HepG2 (cell line): ENCODE results near the gene PARP1. TPM values are rescaled to one million over a fixed set of nuclear protein-coding genes. Genes with fewer than 3 reads are reported as not detected.

Experiments used
- ATAC-seq: fragments of 200-7000 bp; cut with Tn5 transposase; 3 replicates; pipeline ENCODE4 v1.9.1; 2020; ENCODE audit warnings: mild to moderate bottlenecking, moderate library complexity
- BruUV-seq: library from RNA; stranded (reverse); fragments of 400-500 nt; replicated peaks from 2 replicates; lab custom pipeline; 2021; lab: Mats Ljungman, UMichigan
- CTCF ChIA-PET: fragments of 300-600 bp; formaldehyde crosslinking; extraction: SDS; loops from one replicate; lab custom pipeline; 2021; ENCODE audit warnings: low total read pairs, inconsistent platforms, low intra/inter-chr PET ratio; lab: Yijun Ruan, JAX
- POLR2A ChIA-PET: fragments of 350-600 bp; sonication (Branson Sonifier 250); formaldehyde crosslinking; loops from one replicate; lab custom pipeline; 2020; ENCODE audit warnings: antibody characterized with exemption, inconsistent platforms; lab: Yijun Ruan, JAX
- DNase-seq: peaks from one replicate; pipeline ENCODE4 v3.0.0-alpha.2; 2015; ENCODE audit warnings: low spot score
- FAIRE-seq: peaks from 3 replicates; lab custom pipeline; 2011; peaks lifted over from hg19 to GRCh38; lab: Jason Lieb, UNC
- H2AFZ ChIP-seq: one replicate; pipeline ENCODE4 v1.6.1; 2011; ENCODE audit warnings: low read length, inconsistent platforms
- H3K27ac ChIP-seq: fragments of 300-600 bp; 3 replicates; pipeline ENCODE4 v1.8.0; 2011; ENCODE audit warnings: mixed run types, mild to moderate bottlenecking, mixed read lengths, low read length, inconsistent platforms; ENCODE audit not compliant: insufficient read depth; ENCODE audit errors: extremely low read length
- H3K27me3 ChIP-seq, 2 experiments: fragments of 200-600 bp in 1 of 2; 2 replicates in 1 of 2; 3 replicates in 1 of 2; pipeline versions ENCODE4 v1.6.0 to v1.8.0; 2011; ENCODE audit warnings: low read length in 2 of 2, mild to moderate bottlenecking in 2 of 2, moderate library complexity in 2 of 2, inconsistent platforms in 1 of 2; ENCODE audit not compliant: insufficient read depth in 2 of 2, control insufficient read depth in 1 of 2
- H3K36me3 ChIP-seq, 2 experiments: fragments of 200-600 bp in 1 of 2; replicated peaks in 1 of 2; 2 replicates in 1 of 2; 3 replicates in 1 of 2; pipeline versions ENCODE4 v1.5.1 to v1.8.0; 2011; ENCODE audit warnings: low read length in 2 of 2, inconsistent platforms in 1 of 2; ENCODE audit not compliant: insufficient read depth in 2 of 2, control insufficient read depth in 1 of 2
- H3K4me1 ChIP-seq: 2 replicates; pipeline ENCODE4 v1.5.1; 2012; ENCODE audit warnings: low read length, inconsistent platforms; ENCODE audit not compliant: insufficient read depth
- H3K4me2 ChIP-seq: 2 replicates; pipeline ENCODE4 v1.6.0; 2011; ENCODE audit warnings: low read depth, low read length, inconsistent platforms
- H3K4me3 ChIP-seq, 3 experiments: fragments of 200-600 bp in 1 of 3; sonication (generic), shearing (Covaris generic) in 1 of 3; replicated peaks in 1 of 3; 2 replicates each; pipeline ENCODE4 v1.5.1; 2011 to 2016; ENCODE audit warnings: low read length in 3 of 3, inconsistent platforms in 2 of 3, low read depth in 2 of 3, mild to moderate bottlenecking in 2 of 3, control low read depth in 1 of 3, mixed read lengths in 1 of 3; ENCODE audit not compliant: insufficient read depth in 1 of 3
- H3K79me2 ChIP-seq: one replicate; pipeline ENCODE4 v1.6.1; 2011; ENCODE audit warnings: low read length, inconsistent platforms; ENCODE audit not compliant: insufficient read depth
- H3K9ac ChIP-seq: 2 replicates; pipeline ENCODE4 v1.6.0; 2011; ENCODE audit warnings: mild to moderate bottlenecking, low read depth, low read length, inconsistent platforms; ENCODE audit not compliant: insufficient read depth
- H3K9me3 ChIP-seq: 2 replicates; pipeline ENCODE4 v1.5.1; 2012; ENCODE audit warnings: mild to moderate bottlenecking, low read length
- H4K20me1 ChIP-seq: 2 replicates; pipeline ENCODE4 v1.6.0; 2011; ENCODE audit warnings: inconsistent platforms, mild to moderate bottlenecking, low read length, moderate library complexity; ENCODE audit not compliant: insufficient read depth
- ARNT2 ChIP-seq: sonication (generic); formaldehyde crosslinking; IDR thresholded peaks from 2 replicates; pipeline ENCODE4 v1.8.0; 2022; ENCODE audit warnings: mild to moderate bottlenecking, low read depth, missing genetic modification reagents, moderate library complexity
- CTCF ChIP-seq: sonication (generic); formaldehyde crosslinking; IDR thresholded peaks from 2 replicates; pipeline ENCODE4 v1.5.0; 2020; ENCODE audit warnings: mild to moderate bottlenecking, missing genetic modification reagents, moderate library complexity
- NR2F1 ChIP-seq, 2 experiments: fragments of 450-650 bp in 1 of 2; formaldehyde crosslinking in 1 of 2; IDR thresholded peaks; 2 replicates each; pipeline versions ENCODE4 v1.5.0 to v1.6.1; 2016 to 2020; ENCODE audit warnings: mild to moderate bottlenecking in 1 of 2, missing compliant biosample characterization in 1 of 2, missing genetic modification reagents in 1 of 2, moderate library complexity in 1 of 2
- PHF5A ChIP-seq: IDR thresholded peaks from one replicate; pipeline ENCODE4 v1.6.1; 2018; ENCODE audit warnings: low read depth, missing genetic modification reagents; ENCODE audit not compliant: unreplicated experiment
- SNRNP70 ChIP-seq: fragments of 200-400 bp; formaldehyde crosslinking; IDR thresholded peaks from 2 replicates; pipeline ENCODE4 v1.6.1; 2017; ENCODE audit warnings: mild to moderate bottlenecking, low read depth, low read length, moderate library complexity
- STAG1 ChIP-seq: sonication (generic); formaldehyde crosslinking; IDR thresholded peaks from 2 replicates; pipeline ENCODE4 v1.4.0; 2020; ENCODE audit warnings: missing genetic modification reagents
- TSC22D2 ChIP-seq: sonication (generic); formaldehyde crosslinking; IDR thresholded peaks from 2 replicates; pipeline ENCODE4 v1.5.1; 2020; ENCODE audit warnings: missing genetic modification reagents, mild to moderate bottlenecking, borderline replicate concordance
- ZBTB44 ChIP-seq: sonication (generic); formaldehyde crosslinking; IDR thresholded peaks from 2 replicates; pipeline ENCODE4 v1.4.0; 2020; ENCODE audit warnings: missing genetic modification reagents
- ZNF256 ChIP-seq: sonication (generic); formaldehyde crosslinking; conservative IDR thresholded peaks from 2 replicates; pipeline ENCODE4 v1.4.0; 2020; ENCODE audit warnings: missing genetic modification reagents
- ZNF367 ChIP-seq: sonication (generic); formaldehyde crosslinking; IDR thresholded peaks from 2 replicates; pipeline ENCODE4 v1.4.0; 2020; ENCODE audit warnings: missing genetic modification reagents, borderline replicate concordance
- WGBS: methylation state at CpG from one replicate; pipeline ENCODE4 v1.1.6; 2017; ENCODE audit warnings: low lambda C conversion rate; 5-methylcytosine and 5-hydroxymethylcytosine counted together
- in situ Hi-C: cut with HindIII; loops from 2 replicates; pipeline ENCODE4 v1.10.0; 2017; ENCODE audit warnings: low pct_unique_long_range_greater_than_20kb; ENCODE audit not compliant: extremely low pct_ligation_motif_present
- intact Hi-C: fragments of 100-400 bp; cut with micrococcal nuclease; formaldehyde crosslinking; loops from one replicate; pipeline ENCODE4 v1.10.0; 2022; ENCODE audit not compliant: unreplicated experiment
- polyA plus RNA-seq, 8 experiments: library from polyadenylated mRNA; depleted of rRNA in 3 of 8; stranded (reverse) in 7 of 8; unstranded in 1 of 8; fragments of >200 nt; fragmentation: Illumina TruSeq in 4 of 8; extraction: Trizol in 4 of 8; gene quantifications; 2 replicates each; pipeline versions ENCODE4 v1.2.1 to v1.2.3, GENCODE V29; 2011 to 2016; ENCODE audit warnings: low read depth in 4 of 8, missing spikeins in 1 of 8, mixed read lengths in 1 of 8; ENCODE audit not compliant: insufficient read depth in 1 of 8
- total RNA-seq, 5 experiments: library from RNA; depleted of rRNA; stranded (reverse); fragments of >200 nt; fragmentation: Illumina TruSeq; extraction: Trizol; gene quantifications; 2 replicates each; pipeline ENCODE4 v1.2.3, GENCODE V29; 2016; ENCODE audit warnings: low read depth in 1 of 5

PARP1 gene
- total and polyA plus RNA-seq, 2 of the 13 experiments (the other 11 are each of a cell fraction or from before 2014, with no cell fraction given), result 50.1 to 85.2 TPM

- TF ChIP-seq CTCF (CRISPR knock-in tag) (0 out of 2 replicates have a peak, but pooled peaks have one; percentile 22), STAG1 (0 out of 2 replicates have a peak, but pooled peaks have one; percentile 16), ARNT2 (CRISPR knock-in tag) (no peak)
- intact Hi-C loops (no loop called here), in situ Hi-C loops (no loop called here)
- H3K4me3 ChIP-seq, result no peak overlapping the region
- ChIA-PET POLR2A (no interaction called here), CTCF (no interaction called here)
- no peak overlapping the region for H3K4me2 ChIP-seq
- no peaks in the 10 kb centered on the region for H3K4me1 ChIP-seq
- DNase-seq (no peak), FAIRE-seq (no peak), ATAC-seq (no peak)
- no peak overlapping the region for H3K9ac ChIP-seq
- H3K79me2 ChIP-seq, result no peaks in the 10 kb centered on the region
- H3K27ac ChIP-seq, result no peak overlapping the region
- no TSS peak for BruUV-seq
- H3K9me3 ChIP-seq, result no peaks in the 10 kb centered on the region
- no peaks in the 10 kb centered on the region for H3K27me3 ChIP-seq
- H2AFZ ChIP-seq, result no peak overlapping the region
- no peaks in the 10 kb centered on the region for H4K20me1 ChIP-seq
- peaks cover 38 to 90% of the 10 kb centered on the region in 2 experiments for H3K36me3 ChIP-seq
- WGBS, result 98% methylated on average over 7 of the region's 7 CpGs
These were observed 43.4 kb downstream of the PARP1 start for GRCh38 chr1:226364514-226364899.

- intact Hi-C loops, result no loop called here
- Histone ChIP-seq H4K20me1 (no peaks in the 10 kb centered on the region), H3K27me3 (no peaks in the 10 kb centered on the region), H3K4me2 (no peak overlapping the region), H2AFZ (no peak overlapping the region), H3K9me3 (no peaks in the 10 kb centered on the region), H3K79me2 (no peaks in the 10 kb centered on the region), H3K36me3 (peaks cover 37 to 86% of the 10 kb centered on the region in 2 experiments), H3K9ac (no peak overlapping the region), H3K4me1 (no peaks in the 10 kb centered on the region), H3K4me3 (no peak overlapping the region), H3K27ac (no peak overlapping the region)
- ChIA-PET CTCF (no interaction called here), POLR2A (no interaction called here)
- in situ Hi-C loops, result no loop called here
- FAIRE-seq (no peak), DNase-seq (no peak), ATAC-seq (no peak)
- no TSS peak for BruUV-seq
- WGBS, result 95% methylated on average over 8 of the region's 9 CpGs
- TF ChIP-seq SNRNP70, result no peak
- TF ChIP-seq NR2F1 (CRISPR knock-in tag; IDR thresholded peaks at IDR 0.05), result no peak
- TF ChIP-seq TSC22D2, result no peak
- TF ChIP-seq ZBTB44 (CRISPR knock-in tag), result no peak
- no peak for TF ChIP-seq ZNF367 (CRISPR knock-in tag)
- no peak for TF ChIP-seq ZNF256 (CRISPR knock-in tag)
- no peak for TF ChIP-seq PHF5A (CRISPR knock-in tag)
These were observed 43.9 kb downstream of the PARP1 start for GRCh38 chr1:226363801-226364513.
